ENCODE measurements around the gene SORCS3.

DNA sequence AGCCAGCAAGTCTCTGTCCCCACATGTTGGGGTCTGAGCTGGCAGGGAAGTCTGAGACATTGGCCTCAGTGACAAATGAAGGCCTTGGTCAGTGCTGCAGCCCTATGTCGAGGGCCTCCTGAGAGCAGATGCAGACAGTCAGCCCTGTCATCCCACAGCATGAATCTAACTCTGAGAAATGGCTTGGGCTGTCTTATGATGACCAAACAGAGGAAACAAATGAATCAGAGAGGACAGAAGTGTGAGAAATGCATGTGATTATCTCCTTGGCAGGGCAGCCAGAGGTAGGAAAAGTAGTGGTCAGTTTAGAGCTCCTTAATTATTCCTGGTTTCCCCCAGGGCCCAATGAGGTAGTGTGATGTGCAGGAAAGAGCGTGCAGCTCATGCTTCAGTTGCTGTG, 287.6 kb downstream of the SORCS3 start:
- TF ChIP-seq, protein P1, sequence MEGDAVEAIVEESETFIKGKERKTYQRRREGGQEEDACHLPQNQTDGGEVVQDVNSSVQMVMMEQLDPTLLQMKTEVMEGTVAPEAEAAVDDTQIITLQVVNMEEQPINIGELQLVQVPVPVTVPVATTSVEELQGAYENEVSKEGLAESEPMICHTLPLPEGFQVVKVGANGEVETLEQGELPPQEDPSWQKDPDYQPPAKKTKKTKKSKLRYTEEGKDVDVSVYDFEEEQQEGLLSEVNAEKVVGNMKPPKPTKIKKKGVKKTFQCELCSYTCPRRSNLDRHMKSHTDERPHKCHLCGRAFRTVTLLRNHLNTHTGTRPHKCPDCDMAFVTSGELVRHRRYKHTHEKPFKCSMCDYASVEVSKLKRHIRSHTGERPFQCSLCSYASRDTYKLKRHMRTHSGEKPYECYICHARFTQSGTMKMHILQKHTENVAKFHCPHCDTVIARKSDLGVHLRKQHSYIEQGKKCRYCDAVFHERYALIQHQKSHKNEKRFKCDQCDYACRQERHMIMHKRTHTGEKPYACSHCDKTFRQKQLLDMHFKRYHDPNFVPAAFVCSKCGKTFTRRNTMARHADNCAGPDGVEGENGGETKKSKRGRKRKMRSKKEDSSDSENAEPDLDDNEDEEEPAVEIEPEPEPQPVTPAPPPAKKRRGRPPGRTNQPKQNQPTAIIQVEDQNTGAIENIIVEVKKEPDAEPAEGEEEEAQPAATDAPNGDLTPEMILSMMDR (IDR thresholded peaks at IDR 0.05): no peak
- TF ChIP-seq ZFX (IDR thresholded peaks at IDR 0.05; ENCODE audit: borderline replicate concordance): no peak
